GM12875 (cell line): ENCODE measurements around the gene PDK1.

ENCODE experiments used
- H3K4me3 ChIP-seq: one replicate; pipeline ENCODE4 v1.5.1; 2011; ENCODE audit warnings: low read depth, low read length, control low read depth
- TF ChIP-seq, protein P1 (sequence below): IDR thresholded peaks from 2 replicates; pipeline ENCODE4 v1.5.1; 2011; ENCODE audit warnings: low read depth, mild to moderate bottlenecking, control low read depth, inconsistent platforms, low read length, moderate library complexity, borderline replicate concordance; ENCODE audit not compliant: insufficient read depth

The PDK1 gene

DNA sequence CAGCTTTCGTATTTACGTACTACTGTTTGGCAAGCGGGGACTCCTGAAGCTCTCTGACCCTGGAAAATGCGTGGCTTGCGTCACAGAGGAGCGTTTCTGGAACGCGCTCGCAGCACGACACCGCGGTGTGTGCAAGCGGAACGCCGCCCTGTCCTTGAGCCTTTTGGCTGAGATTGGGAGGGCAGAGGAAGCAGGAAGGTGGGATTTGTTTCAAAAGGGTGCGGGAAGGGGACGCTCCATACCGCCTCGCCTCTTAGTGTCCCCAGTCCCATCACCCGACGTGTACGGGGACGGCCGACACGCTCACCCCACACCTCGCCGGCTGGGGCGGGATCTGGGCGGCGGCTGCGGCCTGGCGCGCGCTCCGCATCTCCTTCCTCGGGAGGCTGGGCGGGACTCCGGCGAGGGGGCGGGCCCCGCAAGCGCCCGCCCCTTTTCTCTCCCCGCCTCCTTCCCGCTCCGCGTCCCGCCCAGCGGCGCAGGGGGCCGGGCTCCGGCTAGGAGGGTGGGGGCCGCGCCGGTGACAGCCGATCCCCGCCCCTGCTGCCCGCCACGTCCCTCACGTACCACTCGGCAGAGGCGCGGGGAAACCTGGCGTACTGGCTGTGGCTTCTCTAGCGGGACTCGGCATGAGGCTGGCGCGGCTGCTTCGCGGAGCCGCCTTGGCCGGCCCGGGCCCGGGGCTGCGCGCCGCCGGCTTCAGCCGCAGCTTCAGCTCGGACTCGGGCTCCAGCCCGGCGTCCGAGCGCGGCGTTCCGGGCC is at the start of gene PDK1:
TSS of gene PDK1 (plus strand) at position 569 of the 762 bp plus-strand sequence. CDS start at position 630, 61 bp downstream.
- peak within 1 kb of the TSS; percentile 77 for H3K4me3 ChIP-seq
- TF ChIP-seq, protein P1, sequence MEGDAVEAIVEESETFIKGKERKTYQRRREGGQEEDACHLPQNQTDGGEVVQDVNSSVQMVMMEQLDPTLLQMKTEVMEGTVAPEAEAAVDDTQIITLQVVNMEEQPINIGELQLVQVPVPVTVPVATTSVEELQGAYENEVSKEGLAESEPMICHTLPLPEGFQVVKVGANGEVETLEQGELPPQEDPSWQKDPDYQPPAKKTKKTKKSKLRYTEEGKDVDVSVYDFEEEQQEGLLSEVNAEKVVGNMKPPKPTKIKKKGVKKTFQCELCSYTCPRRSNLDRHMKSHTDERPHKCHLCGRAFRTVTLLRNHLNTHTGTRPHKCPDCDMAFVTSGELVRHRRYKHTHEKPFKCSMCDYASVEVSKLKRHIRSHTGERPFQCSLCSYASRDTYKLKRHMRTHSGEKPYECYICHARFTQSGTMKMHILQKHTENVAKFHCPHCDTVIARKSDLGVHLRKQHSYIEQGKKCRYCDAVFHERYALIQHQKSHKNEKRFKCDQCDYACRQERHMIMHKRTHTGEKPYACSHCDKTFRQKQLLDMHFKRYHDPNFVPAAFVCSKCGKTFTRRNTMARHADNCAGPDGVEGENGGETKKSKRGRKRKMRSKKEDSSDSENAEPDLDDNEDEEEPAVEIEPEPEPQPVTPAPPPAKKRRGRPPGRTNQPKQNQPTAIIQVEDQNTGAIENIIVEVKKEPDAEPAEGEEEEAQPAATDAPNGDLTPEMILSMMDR: no peak

DNA sequence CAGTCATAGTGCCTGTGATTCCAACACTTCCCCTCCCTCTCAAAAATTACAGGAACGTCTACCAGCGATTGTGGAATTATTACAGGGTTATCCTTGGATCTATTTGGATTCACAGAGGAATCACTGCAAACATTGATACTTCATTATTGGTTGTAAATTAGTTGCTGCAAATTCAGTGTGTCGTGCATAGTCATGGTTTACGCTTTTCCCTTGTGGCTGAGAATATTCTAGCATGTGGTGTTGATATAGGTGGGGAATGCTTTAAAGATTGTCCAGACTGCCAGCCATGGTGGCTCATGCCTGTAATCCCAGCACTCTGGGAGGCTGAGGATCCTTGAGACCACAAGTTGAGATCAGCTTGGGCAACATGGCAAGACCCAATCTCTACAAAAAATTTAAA is 48.7 kb upstream of the PDK1 start:
- TF ChIP-seq, protein P1: no peak
- no peak overlapping the region for H3K4me3 ChIP-seq

DNA sequence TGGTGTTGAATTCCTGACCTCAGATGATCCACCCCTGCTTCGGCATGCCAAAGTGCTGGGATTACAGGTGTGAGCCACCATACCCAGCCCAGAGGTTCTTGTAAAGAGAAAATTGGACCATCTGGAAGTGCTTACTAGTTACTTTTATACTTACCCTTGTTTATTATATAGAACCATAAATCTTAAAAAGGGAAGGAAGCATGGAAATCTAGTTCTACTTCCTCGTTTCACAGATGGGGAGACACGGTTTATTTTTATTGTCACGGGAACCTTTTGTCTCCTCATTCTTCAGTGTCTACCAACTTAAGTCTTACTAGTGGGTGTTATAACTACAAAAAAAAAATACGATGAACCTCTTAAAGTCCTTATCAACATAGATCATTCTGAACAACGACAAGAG is 45.8 kb upstream of the PDK1 start:
- no peak overlapping the region for H3K4me3 ChIP-seq
- TF ChIP-seq, protein P1: no peak

DNA sequence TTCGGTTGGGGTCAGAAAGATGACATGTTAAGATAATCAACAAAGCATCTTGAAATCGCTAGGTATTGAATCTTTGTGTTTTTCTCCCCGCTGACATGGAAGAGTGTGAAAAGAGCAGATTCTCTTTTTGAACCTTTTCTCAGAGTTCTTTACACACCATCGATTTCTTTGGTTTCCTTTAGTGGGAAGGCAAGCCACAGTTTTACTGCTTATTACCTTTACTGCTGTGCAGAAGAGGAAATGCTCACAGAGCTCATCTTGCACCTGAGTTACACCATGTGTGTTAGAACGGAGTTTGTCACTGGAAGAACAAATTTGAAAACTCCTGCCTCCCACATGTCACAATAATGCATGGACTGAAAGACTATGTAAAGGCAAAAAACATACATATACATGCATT is 45.3 kb upstream of the PDK1 start:
- H3K4me3 ChIP-seq: no peak overlapping the region
- TF ChIP-seq, protein P1: no peak

DNA sequence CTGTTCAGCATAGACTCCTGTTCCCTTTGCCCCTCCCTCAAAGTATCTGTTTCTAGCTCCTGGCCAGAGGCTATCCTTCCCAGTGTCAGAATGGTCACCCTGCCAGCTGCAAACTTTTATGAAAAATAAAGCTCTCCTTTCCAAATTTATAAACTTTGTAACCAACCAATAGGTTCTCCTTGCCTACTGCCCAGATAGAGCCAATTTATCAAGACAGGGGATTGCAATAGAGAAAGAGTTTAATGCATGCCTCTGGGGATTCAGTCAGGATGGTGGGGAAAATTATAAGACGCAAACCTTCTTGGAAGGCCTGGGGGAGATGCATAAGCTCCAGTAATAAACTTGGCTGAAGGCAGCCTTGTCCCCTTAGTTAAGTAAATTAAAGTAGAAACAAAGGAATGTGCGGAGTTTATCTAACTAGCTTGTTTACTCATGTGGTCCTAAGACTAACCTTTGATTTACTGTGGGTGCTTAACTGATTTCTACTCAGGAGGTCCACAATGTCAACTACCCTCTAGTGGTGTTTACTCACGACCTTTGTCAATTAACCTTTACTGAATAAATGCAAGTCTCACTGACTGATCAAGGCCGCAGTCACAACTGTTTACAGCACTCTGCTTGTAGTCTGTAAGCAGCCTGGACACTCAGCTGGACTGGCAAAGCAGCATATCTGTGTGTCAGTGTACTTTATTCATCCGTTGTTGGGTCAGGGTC is 42.9 kb upstream of the PDK1 start:
- no peak overlapping the region for H3K4me3 ChIP-seq
- TF ChIP-seq, protein P1: no peak

DNA sequence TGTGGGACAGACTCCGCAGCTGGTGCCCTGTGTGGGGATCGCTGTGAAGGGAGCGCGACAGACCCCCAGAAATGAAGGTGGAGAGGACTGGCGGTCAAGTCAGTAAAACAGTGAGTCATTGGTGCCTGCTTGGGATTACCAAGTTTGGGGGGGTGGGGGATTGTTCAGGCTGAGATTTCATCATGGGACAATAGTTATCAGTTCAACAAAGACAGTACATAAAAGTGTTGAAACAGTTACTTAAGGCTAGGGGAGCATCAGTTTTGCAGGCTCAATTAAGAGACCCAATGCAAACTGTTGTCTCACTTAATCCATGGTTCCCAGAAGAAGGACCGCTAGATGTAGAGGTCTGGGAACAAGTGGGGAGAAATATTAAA is 42.4 kb upstream of the PDK1 start:
- TF ChIP-seq, protein P1: no peak
- H3K4me3 ChIP-seq: no peak overlapping the region
